Cardiac fibroblast (primary cell): ENCODE measurements around the gene CLTB.
"Not testable (repeated sequence)": the region's sequence is repeated elsewhere in the genome, so short reads cannot be mapped to it uniquely, and the experiment has no call there.

ENCODE experiments used
- DNase-seq, 2 donors: peaks; one replicate each; pipeline versions ENCODE4 v3.0.0 to v3.0.0-alpha.2; 2010; ENCODE audit warnings: low read depth in 2 of 2
- H3K4me3 ChIP-seq, 2 donors: replicated peaks in 1 of 2; 1 replicate in 1 of 2; 2 replicates in 1 of 2; pipeline ENCODE4 v1.5.1; 2011; ENCODE audit warnings: low read depth in 2 of 2, low read length in 2 of 2, mild to moderate bottlenecking in 2 of 2, moderate library complexity in 1 of 2
- TF ChIP-seq, protein P1 (sequence below): IDR thresholded peaks from one replicate; pipeline ENCODE4 v1.5.1; 2011; ENCODE audit warnings: low read depth, mild to moderate bottlenecking, low read length, inconsistent platforms

The CLTB gene

DNA sequence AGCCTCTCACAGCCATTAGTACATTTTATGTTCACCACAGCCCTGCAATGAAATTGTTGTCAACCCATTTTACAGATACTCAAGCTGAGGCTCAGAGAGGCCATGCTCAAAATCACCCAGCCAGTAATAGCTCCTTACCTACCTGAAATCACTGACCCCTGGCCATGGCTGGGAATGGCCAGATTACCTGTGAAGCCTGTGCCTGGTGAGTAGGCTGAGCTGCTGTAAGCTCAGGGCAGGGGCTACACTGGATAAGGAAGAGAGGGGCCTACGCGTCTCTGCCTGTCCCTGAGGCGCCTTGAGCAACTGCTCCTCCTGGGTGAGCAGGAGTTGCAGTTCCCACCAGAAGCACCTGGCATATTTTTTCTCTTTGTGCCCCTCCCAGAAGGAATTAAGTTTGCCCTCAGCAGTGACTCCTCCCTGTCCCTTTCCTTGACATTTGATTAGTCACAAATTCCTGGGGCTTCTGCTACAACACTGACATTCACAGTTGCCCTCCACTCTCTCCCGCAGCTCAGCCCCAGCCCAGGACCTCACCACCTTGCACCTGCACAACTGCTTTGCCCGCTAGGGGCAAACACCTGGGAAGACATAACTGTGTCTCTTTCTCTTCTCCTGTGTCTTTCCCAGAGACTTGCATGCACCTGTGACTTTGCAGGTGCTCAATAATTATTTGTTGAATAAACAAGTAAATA, 5.7 kb downstream of the CLTB start:
- H3K4me3 ChIP-seq = no peak overlapping the region
- DNase-seq = no peak
- TF ChIP-seq, protein P1, sequence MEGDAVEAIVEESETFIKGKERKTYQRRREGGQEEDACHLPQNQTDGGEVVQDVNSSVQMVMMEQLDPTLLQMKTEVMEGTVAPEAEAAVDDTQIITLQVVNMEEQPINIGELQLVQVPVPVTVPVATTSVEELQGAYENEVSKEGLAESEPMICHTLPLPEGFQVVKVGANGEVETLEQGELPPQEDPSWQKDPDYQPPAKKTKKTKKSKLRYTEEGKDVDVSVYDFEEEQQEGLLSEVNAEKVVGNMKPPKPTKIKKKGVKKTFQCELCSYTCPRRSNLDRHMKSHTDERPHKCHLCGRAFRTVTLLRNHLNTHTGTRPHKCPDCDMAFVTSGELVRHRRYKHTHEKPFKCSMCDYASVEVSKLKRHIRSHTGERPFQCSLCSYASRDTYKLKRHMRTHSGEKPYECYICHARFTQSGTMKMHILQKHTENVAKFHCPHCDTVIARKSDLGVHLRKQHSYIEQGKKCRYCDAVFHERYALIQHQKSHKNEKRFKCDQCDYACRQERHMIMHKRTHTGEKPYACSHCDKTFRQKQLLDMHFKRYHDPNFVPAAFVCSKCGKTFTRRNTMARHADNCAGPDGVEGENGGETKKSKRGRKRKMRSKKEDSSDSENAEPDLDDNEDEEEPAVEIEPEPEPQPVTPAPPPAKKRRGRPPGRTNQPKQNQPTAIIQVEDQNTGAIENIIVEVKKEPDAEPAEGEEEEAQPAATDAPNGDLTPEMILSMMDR = no peak

DNA sequence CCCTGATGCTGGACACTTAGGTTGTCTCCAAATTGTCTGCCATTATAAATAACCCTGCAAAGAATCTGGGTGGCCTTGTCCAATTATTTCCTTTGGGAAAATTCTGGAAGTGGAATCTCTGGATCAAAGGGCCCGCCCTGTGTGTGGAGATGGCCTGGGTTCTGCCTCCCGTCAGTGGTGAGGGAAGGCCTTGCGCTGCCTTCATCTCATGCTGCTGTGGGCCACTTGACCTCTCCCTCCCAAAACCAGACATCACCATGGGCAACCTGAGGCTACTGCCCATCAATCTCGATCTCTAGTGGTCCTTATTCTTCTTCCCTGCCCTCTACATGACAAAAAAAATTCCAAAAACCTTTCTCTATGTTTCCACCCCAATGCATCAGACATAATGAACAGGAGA, 6.6 kb downstream of the CLTB start:
- no peak overlapping the region for H3K4me3 ChIP-seq
- no peak for DNase-seq
- TF ChIP-seq, protein P1 = no peak

DNA sequence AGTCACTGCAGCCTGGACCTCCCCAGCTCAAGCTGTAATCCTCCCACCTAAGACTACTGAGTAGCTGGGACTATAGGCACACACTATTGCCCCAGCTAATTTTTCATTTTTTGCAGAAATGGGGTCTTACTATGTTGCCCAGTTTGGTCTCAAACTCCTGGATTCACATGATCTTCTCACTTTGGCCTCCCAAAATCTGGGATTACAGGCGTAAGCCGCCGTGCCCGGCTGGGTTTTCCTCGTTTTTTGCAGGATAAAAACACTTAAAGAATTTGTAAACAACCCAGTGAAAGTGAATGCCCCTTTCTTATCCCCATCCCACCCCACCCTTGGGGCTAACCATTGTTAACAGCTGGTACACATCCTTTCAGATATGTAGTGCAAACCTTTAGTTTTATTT, 7.7 kb downstream of the CLTB start:
- DNase-seq = no peak
- H3K4me3 ChIP-seq = no peak overlapping the region
- TF ChIP-seq, protein P1 = no peak

DNA sequence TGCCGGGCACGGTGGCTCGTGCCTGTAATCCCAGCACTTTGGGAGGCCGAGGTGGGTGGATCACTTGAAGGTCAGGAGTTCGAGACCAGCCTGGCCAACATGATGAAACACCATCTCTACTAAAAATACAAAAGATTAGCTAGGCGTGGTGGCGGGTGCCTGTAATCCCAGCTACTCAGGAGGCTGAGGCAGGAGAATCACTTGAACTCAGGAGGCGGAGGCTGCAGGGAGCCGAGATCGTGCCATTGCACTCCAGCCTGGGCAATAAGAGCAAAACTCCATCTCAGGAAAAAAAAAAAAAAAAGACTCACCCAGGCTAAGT, 8.1 kb downstream of the CLTB start:
- H3K4me3 ChIP-seq, DNase-seq: not testable (repeated sequence)

DNA sequence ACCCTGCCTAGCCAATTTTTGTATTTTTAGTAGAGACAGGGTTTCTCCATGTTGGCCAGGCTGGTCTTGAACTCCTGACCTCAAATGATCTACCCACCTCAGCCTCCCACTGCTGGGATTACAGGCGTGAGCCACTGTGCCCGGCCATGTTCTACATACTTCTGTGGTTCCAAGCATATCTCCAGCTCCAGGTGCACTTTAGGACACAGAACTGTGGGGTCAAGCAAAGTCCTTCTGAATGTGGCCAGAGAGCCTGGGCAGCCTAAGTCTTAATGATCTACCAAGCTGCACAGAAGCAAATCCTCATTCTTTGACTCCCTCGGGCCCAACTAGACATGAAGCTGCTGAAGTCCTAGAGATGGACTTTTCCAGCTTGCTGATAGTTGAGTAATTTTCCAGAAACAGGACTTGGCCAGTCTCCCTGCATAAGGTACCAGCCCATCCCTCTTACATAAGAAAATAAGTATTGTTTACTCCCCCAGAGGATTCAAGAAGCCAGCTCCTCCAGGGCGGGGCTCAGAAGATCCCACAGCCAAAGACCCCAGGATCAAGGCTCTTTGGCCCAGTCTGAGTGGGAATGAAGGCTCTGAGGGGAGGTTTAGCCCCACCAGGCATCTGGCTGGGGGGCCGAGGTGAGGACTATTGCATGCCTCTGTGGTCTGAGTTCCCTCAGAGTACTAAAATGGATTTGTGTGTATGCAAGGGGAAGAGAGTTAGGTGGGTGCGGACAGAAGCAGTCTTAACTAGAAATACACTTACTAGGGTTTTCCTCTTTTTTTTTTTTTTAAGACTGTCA, 8.7 kb downstream of the CLTB start:
- no peak overlapping the region for H3K4me3 ChIP-seq
- peak; percentile 34 to 54 for DNase-seq
- TF ChIP-seq, protein P1 = no peak

DNA sequence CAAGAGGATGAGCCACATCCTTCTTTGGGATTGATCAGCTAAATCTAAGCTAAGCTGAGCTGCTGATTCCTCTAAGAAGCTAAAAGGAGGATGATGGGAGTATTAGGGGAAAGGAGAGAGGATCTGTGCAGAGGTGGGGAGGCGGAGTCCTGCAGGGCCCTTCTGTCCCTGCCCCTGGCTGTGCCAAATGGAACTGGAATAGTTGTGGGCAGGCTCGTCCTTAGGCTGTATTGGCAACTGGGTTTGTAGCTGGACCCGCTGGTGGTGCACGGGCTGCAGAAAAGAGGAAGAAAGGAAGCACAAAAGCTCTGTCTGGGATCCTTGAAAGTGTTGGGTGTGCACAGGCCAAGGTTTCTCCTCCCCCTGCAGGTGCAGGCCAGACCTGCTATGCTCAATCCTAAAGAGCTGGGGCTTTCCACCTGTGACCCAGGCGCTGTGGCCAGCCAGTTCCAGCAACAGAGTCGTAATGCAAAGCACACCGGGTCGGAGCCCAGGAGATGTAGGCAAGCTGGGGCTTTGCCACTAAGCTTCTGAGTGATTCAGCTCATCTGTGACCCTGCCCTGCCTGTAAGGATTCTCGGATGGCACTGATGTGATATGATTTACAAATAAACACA, 9.8 kb downstream of the CLTB start:
- TF ChIP-seq, protein P1 = no peak
- H3K4me3 ChIP-seq = no peak overlapping the region
- DNase-seq = no peak
